GM21447 (cell line): ENCODE data around the gene CCDC33.

Experiments used
- ATAC-seq: cut with Tn5 transposase; IDR thresholded peaks from one replicate; pipeline ENCODE4 v1.9.1; 2021; ENCODE audit not compliant: unreplicated experiment

The CCDC33 gene

GRCh38 chr15:74235962-74236361 is at the start of gene CCDC33:
TSS of gene CCDC33 (plus strand) at chr15:74236326. CDS start at chr15:74236720, 394 bp downstream.
- no peak for ATAC-seq

- ATAC-seq, result no peak
These were observed 47.9 kb upstream of the CCDC33 start for GRCh38 chr15:74188216-74188615.

GRCh38 chr15:74191798-74192197 is 44.3 kb upstream of the CCDC33 start:
- ATAC-seq, result no peak

- no peak for ATAC-seq
These were observed 43.4 kb upstream of the CCDC33 start for GRCh38 chr15:74192751-74193150.

- ATAC-seq, result no peak
These were observed 42.8 kb upstream of the CCDC33 start for GRCh38 chr15:74193299-74193718.

- no peak for ATAC-seq
These were observed 42.2 kb upstream of the CCDC33 start for GRCh38 chr15:74193905-74194304.

GRCh38 chr15:74194572-74195559 is 41.3 kb upstream of the CCDC33 start:
- ATAC-seq, result no peak

GRCh38 chr15:74196175-74196574 is 40.0 kb upstream of the CCDC33 start:
- ATAC-seq, result no peak

GRCh38 chr15:74197176-74197965 is 38.8 kb upstream of the CCDC33 start:
- ATAC-seq, result no peak

- ATAC-seq, result no peak
These were observed 36.9 kb upstream of the CCDC33 start for GRCh38 chr15:74199297-74199652.

- ATAC-seq, result no peak
These were observed 35.7 kb upstream of the CCDC33 start for GRCh38 chr15:74200412-74200815.

GRCh38 chr15:74200871-74201419 is 35.2 kb upstream of the CCDC33 start:
- no peak for ATAC-seq

- ATAC-seq, result no peak
These were observed 34.3 kb upstream of the CCDC33 start for GRCh38 chr15:74201710-74202420.

- no peak for ATAC-seq
These were observed 33.4 kb upstream of the CCDC33 start, which contains the start of gene STRA6 for GRCh38 chr15:74202452-74203401. TSS of gene STRA6 (minus strand) at chr15:74202787. CDS start at chr15:74202267, 520 bp downstream.

GRCh38 chr15:74203914-74204431 is 32.2 kb upstream of the CCDC33 start:
- no peak for ATAC-seq

GRCh38 chr15:74205582-74205947 is 30.6 kb upstream of the CCDC33 start:
- no peak for ATAC-seq

- ATAC-seq, result no peak
These were observed 29.3 kb upstream of the CCDC33 start for GRCh38 chr15:74206801-74207281.

- no peak for ATAC-seq
These were observed 28.3 kb upstream of the CCDC33 start for GRCh38 chr15:74207652-74208440.

- ATAC-seq, result no peak
These were observed 27.6 kb upstream of the CCDC33 start for GRCh38 chr15:74208496-74208895.
